ENCODE measurements around the gene ACTG1. TPM values are rescaled to one million over a fixed set of nuclear protein-coding genes. Genes with fewer than 3 reads are reported as not detected.

The ACTG1 gene
- polyA plus RNA-seq, 3 donors from 2014 or later = 1,637 to 3,074 (median 2,788) TPM

GRCh38 chr17:81466564-81467472 lies 45.8 kb downstream of the ACTG1 start:
- no peak for DNase-seq
- no peak overlapping the region for H3K4me3 Mint-ChIP-seq
- H3K36me3 Mint-ChIP-seq = no peaks in the 10 kb centered on the region
- H3K27me3 Mint-ChIP-seq (ENCODE audit: low read depth in 3 of 3) = peaks cover 0 to 4% (median 2%) of the 10 kb centered on the region in 3 donors
- no peak overlapping the region for H3K27ac Mint-ChIP-seq
- H3K4me1 Mint-ChIP-seq = no peaks in the 10 kb centered on the region
- H3K9me3 Mint-ChIP-seq = no peaks in the 10 kb centered on the region

- Mint-ChIP-seq H3K36me3 (no peaks in the 10 kb centered on the region), H3K4me3 (no peak overlapping the region), H3K4me1 (no peaks in the 10 kb centered on the region), H3K9me3 (no peaks in the 10 kb centered on the region), H3K27ac (no peak overlapping the region), H3K27me3 (ENCODE audit: low read depth in 3 of 3) (peaks cover 0 to 4% (median 2%) of the 10 kb centered on the region in 3 donors)
- DNase-seq = no peak
These were observed 46.7 kb downstream of the ACTG1 start for GRCh38 chr17:81465910-81466309.

GRCh38 chr17:81464586-81464985 lies 48.0 kb downstream of the ACTG1 start:
- H3K4me1 Mint-ChIP-seq = peaks cover 0 to 5% of the 10 kb centered on the region in 2 donors
- DNase-seq = no peak
- no peak overlapping the region for H3K4me3 Mint-ChIP-seq
- H3K27ac Mint-ChIP-seq = no peak overlapping the region
- H3K9me3 Mint-ChIP-seq = no peaks in the 10 kb centered on the region
- peaks cover 0 to 4% (median 0%) of the 10 kb centered on the region in 3 donors for H3K27me3 Mint-ChIP-seq (ENCODE audit: low read depth in 3 of 3)
- H3K36me3 Mint-ChIP-seq = no peaks in the 10 kb centered on the region

DNA sequence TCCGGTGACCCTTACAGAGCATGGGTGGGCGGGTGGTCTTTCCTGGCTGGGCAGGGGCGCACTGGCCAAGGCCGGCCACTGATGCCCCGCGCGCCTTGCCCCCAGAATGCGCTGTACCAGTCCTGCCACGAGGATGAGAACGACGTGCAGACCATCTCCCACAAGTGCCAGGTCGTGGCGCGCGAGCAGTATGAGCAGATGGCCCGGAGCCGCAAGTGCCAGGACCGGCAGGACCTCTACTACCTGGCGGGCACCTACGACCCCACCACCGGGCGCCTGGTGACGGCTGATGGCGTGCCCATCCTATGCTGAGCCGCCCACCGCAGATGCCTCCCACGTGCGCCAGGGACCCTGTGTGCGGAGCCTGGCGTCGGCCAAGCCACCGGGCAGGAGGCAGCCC lies 49.1 kb downstream of the ACTG1 start:
- Mint-ChIP-seq H3K27ac (no peak overlapping the region), H3K27me3 (ENCODE audit: low read depth in 3 of 3) (peaks cover 0 to 3% (median 0%) of the 10 kb centered on the region in 3 donors), H3K9me3 (no peaks in the 10 kb centered on the region), H3K4me1 (peaks cover 0 to 5% of the 10 kb centered on the region in 2 donors), H3K36me3 (no peaks in the 10 kb centered on the region), H3K4me3 (no peak overlapping the region)
- DNase-seq = no peak

DNA sequence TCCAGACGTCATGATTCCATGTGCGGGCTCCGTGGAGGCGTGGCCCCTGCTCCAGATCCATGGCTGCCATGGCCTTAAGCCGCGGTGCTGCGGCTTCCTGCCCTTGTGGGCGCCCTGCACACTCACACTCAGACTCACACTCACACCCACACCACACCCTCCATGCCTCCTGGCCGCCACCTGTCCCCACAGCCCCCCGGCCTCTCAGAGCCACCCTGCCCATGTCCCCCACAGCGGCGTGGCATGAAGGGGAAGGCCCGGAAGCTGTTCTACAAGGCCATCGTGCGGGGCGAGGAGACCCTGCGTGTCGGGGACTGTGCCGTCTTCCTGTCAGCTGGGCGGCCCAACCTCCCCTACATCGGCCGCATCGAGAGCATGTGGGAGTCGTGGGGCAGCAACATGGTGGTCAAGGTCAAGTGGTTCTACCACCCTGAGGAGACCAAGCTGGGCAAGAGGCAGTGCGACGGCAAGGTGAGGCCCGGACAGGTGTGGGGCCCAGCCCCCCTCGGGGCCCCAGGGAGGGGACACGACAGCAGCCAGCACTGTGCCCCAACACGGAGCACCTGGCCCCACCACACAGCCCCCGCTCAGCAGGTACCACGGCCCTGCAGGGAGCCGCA lies 50.0 kb downstream of the ACTG1 start:
- Mint-ChIP-seq H3K4me3 (no peak overlapping the region), H3K4me1 (peaks cover 0 to 5% of the 10 kb centered on the region in 2 donors), H3K36me3 (no peaks in the 10 kb centered on the region), H3K9me3 (no peaks in the 10 kb centered on the region), H3K27ac (no peak overlapping the region), H3K27me3 (ENCODE audit: low read depth in 3 of 3) (peaks cover 0 to 1% (median 0%) of the 10 kb centered on the region in 3 donors)
- DNase-seq = no peak

GRCh38 chr17:81461607-81462500 lies 50.7 kb downstream of the ACTG1 start:
- peaks cover 0 to 7% of the 10 kb centered on the region in 2 donors for H3K4me1 Mint-ChIP-seq
- no peak overlapping the region for H3K27ac Mint-ChIP-seq
- no peak for DNase-seq
- H3K36me3 Mint-ChIP-seq = no peaks in the 10 kb centered on the region
- H3K9me3 Mint-ChIP-seq = no peaks in the 10 kb centered on the region
- peaks cover 0 to 5% (median 1%) of the 10 kb centered on the region in 3 donors for H3K27me3 Mint-ChIP-seq (ENCODE audit: low read depth in 3 of 3)
- H3K4me3 Mint-ChIP-seq = no peak overlapping the region

DNA sequence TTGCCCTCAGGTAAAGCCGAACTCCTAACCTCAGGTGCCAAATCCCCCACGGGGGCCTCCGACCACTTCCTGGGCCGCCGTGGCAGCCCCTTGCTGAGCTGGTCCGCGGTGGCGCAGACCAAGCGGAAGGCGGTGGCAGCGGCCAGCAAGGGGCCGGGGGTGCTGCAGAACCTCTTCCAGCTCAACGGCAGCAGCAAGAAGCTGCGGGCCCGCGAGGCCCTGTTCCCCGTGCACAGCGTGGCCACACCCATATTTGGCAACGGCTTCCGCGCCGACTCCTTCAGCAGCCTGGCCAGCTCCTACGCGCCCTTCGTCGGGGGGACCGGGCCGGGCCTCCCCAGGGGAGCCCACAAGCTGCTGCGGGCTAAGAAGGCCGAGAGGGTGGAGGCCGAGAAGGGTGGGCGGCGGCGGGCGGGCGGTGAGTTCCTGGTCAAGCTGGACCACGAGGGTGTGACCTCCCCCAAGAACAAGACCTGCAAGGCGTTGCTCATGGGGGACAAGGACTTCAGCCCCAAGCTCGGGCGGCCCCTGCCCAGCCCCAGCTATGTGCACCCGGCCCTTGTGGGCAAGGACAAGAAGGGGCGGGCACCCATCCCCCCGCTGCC lies 51.6 kb downstream of the ACTG1 start:
- H3K27me3 Mint-ChIP-seq (ENCODE audit: low read depth in 3 of 3) = peaks cover 0 to 5% (median 4%) of the 10 kb centered on the region in 3 donors
- peak; percentile 49 to 51 (median 50) for DNase-seq
- no peak overlapping the region for H3K27ac Mint-ChIP-seq
- peaks cover 4 to 11% of the 10 kb centered on the region in 2 donors for H3K4me1 Mint-ChIP-seq
- H3K36me3 Mint-ChIP-seq = no peaks in the 10 kb centered on the region
- H3K4me3 Mint-ChIP-seq = no peak overlapping the region
- no peaks in the 10 kb centered on the region for H3K9me3 Mint-ChIP-seq

Other genes starting within 250 kb of the ACTG1 start
- 10 to 100 TPM; 46.8 to 98.7 (median 46.8) TPM for gene SLC38A10, start 217.5 kb downstream of the ACTG1 start, polyA plus RNA-seq
- gene BAHCC1, start 117.3 kb downstream of the ACTG1 start, polyA plus RNA-seq = under 1 TPM in 1 of 3 donors, not detected in 2; 0.02 TPM
- gene FSCN2, start 15.6 kb upstream of the ACTG1 start, polyA plus RNA-seq = under 1 TPM in 1 of 3 donors, not detected in 2; 0.23 TPM
- gene FAAP100, start 39.6 kb upstream of the ACTG1 start, polyA plus RNA-seq = 10 to 100 TPM; 11.4 to 25.0 (median 14.5) TPM
- gene NPLOC4, start 124.3 kb upstream of the ACTG1 start, polyA plus RNA-seq = 10 to 100 TPM; 51.0 to 73.9 (median 60.3) TPM
- under 1 TPM in 2 of 3 donors, not detected in 1; 0.48 to 0.63 TPM for gene TSPAN10, start 124.4 kb upstream of the ACTG1 start, polyA plus RNA-seq
- 10 to 100 TPM; 75.1 to 98.8 (median 81.4) TPM for gene PDE6G, start 143.7 kb upstream of the ACTG1 start, polyA plus RNA-seq
- gene OXLD1, start 153.8 kb upstream of the ACTG1 start, polyA plus RNA-seq = 10 to 100 TPM; 66.4 to 97.9 (median 93.9) TPM
- 10 to 100 TPM in 1 of 3 donors, 1 to 10 TPM in 2; 1.8 to 21.7 (median 6.1) TPM for gene CCDC137, start 153.9 kb upstream of the ACTG1 start, polyA plus RNA-seq
- gene ARL16, start 171.0 kb upstream of the ACTG1 start, polyA plus RNA-seq = 10 to 100 TPM; 31.1 to 75.2 (median 61.8) TPM
- 10 to 100 TPM; 12.4 to 40.4 (median 17.3) TPM for gene HGS, start 171.2 kb upstream of the ACTG1 start, polyA plus RNA-seq
- 10 to 100 TPM; 43.1 to 79.4 (median 58.7) TPM for gene MRPL12, start 190.6 kb upstream of the ACTG1 start, polyA plus RNA-seq
- gene SLC25A10, start 199.5 kb upstream of the ACTG1 start, polyA plus RNA-seq = 1 to 10 TPM; 5.6 to 7.5 (median 5.9) TPM

Data from immature natural killer cell (primary cell).